HEK293 (cell line): Measurements from ENCODE around the gene ISYNA1.

ENCODE experiments used
- CTCF ChIA-PET: fragments of 350-600 bp; formaldehyde crosslinking; extraction: SDS; loops from one replicate; lab custom pipeline; 2021; ENCODE audit warnings: antibody characterized with exemption; lab: Yijun Ruan, JAX
- POLR2A ChIA-PET: fragments of 300-600 bp; formaldehyde crosslinking; extraction: SDS; loops from one replicate; lab custom pipeline; 2020; ENCODE audit warnings: antibody characterized with exemption, inconsistent platforms; lab: Yijun Ruan, JAX
- H3K27ac ChIP-seq: fragments of 200-500 bp; sonication (Bioruptor generic); 2 replicates; pipeline ENCODE4 v1.5.1; 2014; ENCODE audit warnings: low read depth, low read length, control low read depth, inconsistent platforms; ENCODE audit errors: extremely low read depth
- H3K36me3 ChIP-seq, 2 experiments: fragments of 200-500 bp in 1 of 2; sonication (Bioruptor generic) in 1 of 2; 1 replicate in 1 of 2; 2 replicates in 1 of 2; pipeline ENCODE4 v1.5.1; 2014 to 2017; ENCODE audit warnings: inconsistent platforms in 2 of 2, low read length in 2 of 2; ENCODE audit not compliant: control insufficient read depth in 2 of 2, insufficient read depth in 1 of 2
- H3K4me1 ChIP-seq: fragments of 200-500 bp; sonication (Bioruptor generic); 2 replicates; pipeline ENCODE4 v1.5.1; 2014; ENCODE audit warnings: mild to moderate bottlenecking, low read length, inconsistent platforms; ENCODE audit not compliant: control insufficient read depth, insufficient read depth
- H3K4me3 ChIP-seq: 2 replicates; pipeline ENCODE4 v1.5.1; 2011; ENCODE audit warnings: low read depth, mild to moderate bottlenecking, control low read depth, low read length, moderate library complexity
- H3K9me3 ChIP-seq: fragments of 200-500 bp; sonication (Bioruptor generic); 2 replicates; pipeline ENCODE4 v1.5.1; 2014; ENCODE audit warnings: low read depth, low read length, inconsistent platforms; ENCODE audit not compliant: control insufficient read depth, insufficient read depth
- FEZF1 ChIP-seq: fragments of 450-650 bp; formaldehyde crosslinking; IDR thresholded peaks from 2 replicates; pipeline ENCODE4 v1.5.1; 2016; ENCODE audit warnings: missing biosample characterization, missing genetic modification characterization
- HOXD13 ChIP-seq: sonication (generic); formaldehyde crosslinking; IDR thresholded peaks from 2 replicates; pipeline ENCODE4 v1.8.0; 2022; ENCODE audit warnings: missing genetic modification reagents, borderline replicate concordance
- KLF9 ChIP-seq: fragments of 450-650 bp; formaldehyde crosslinking; IDR thresholded peaks from 2 replicates; pipeline ENCODE4 v1.5.1; 2016; ENCODE audit warnings: missing biosample characterization, missing genetic modification characterization, low read depth
- PRDM10 ChIP-seq: fragments of 450-650 bp; formaldehyde crosslinking; IDR thresholded peaks from 2 replicates; pipeline ENCODE4 v1.5.1; 2016; ENCODE audit warnings: missing biosample characterization, missing genetic modification characterization
- SP7 ChIP-seq: fragments of 450-650 bp; formaldehyde crosslinking; IDR thresholded peaks from 2 replicates; pipeline ENCODE4 v1.5.1; 2016; ENCODE audit warnings: missing biosample characterization, missing genetic modification characterization
- TRIM28 ChIP-seq: IDR thresholded peaks from 2 replicates; pipeline ENCODE4 v1.6.1; 2011; ENCODE audit warnings: low read length, control low read depth, borderline replicate concordance
- WT1 ChIP-seq: fragments of 450-650 bp; formaldehyde crosslinking; IDR thresholded peaks from 2 replicates; pipeline ENCODE4 v1.5.1; 2016; ENCODE audit warnings: missing biosample characterization, missing genetic modification characterization
- YY1 ChIP-seq: fragments of 450-650 bp; formaldehyde crosslinking; IDR thresholded peaks from 2 replicates; pipeline ENCODE4 v1.5.1; 2018; ENCODE audit warnings: missing biosample characterization, missing genetic modification characterization
- ZBTB17 ChIP-seq: fragments of 450-650 bp; formaldehyde crosslinking; IDR thresholded peaks from 2 replicates; pipeline ENCODE4 v1.5.1; 2016; ENCODE audit warnings: missing biosample characterization, missing genetic modification characterization
- ZFHX2 ChIP-seq: fragments of 450-650 bp; formaldehyde crosslinking; conservative IDR thresholded peaks from 2 replicates; pipeline ENCODE4 v1.5.1; 2016; ENCODE audit warnings: missing biosample characterization, missing genetic modification characterization
- ZFP37 ChIP-seq: fragments of 450-650 bp; formaldehyde crosslinking; IDR thresholded peaks from 2 replicates; pipeline ENCODE4 v1.5.1; 2016; ENCODE audit warnings: missing biosample characterization, missing genetic modification characterization
- ZFP41 ChIP-seq: fragments of 450-650 bp; formaldehyde crosslinking; IDR thresholded peaks from 2 replicates; pipeline ENCODE4 v1.5.1; 2016; ENCODE audit warnings: missing biosample characterization, missing genetic modification characterization, borderline replicate concordance
- ZNF10 ChIP-seq: fragments of 450-650 bp; formaldehyde crosslinking; IDR thresholded peaks from 2 replicates; pipeline ENCODE4 v1.5.1; 2017; ENCODE audit warnings: missing biosample characterization, missing genetic modification characterization
- ZNF121 ChIP-seq: fragments of 450-650 bp; formaldehyde crosslinking; IDR thresholded peaks from 2 replicates; pipeline ENCODE4 v1.5.1; 2016; ENCODE audit warnings: missing biosample characterization, missing genetic modification characterization
- ZNF132 ChIP-seq: fragments of 450-650 bp; formaldehyde crosslinking; IDR thresholded peaks from 2 replicates; pipeline ENCODE4 v1.5.1; 2017; ENCODE audit warnings: missing biosample characterization, missing genetic modification characterization, borderline replicate concordance
- ZNF157 ChIP-seq: fragments of 450-650 bp; formaldehyde crosslinking; IDR thresholded peaks from 2 replicates; pipeline ENCODE4 v1.5.1; 2016; ENCODE audit warnings: missing biosample characterization, missing genetic modification characterization
- ZNF23 ChIP-seq: fragments of 450-650 bp; formaldehyde crosslinking; IDR thresholded peaks from 2 replicates; pipeline ENCODE4 v1.5.1; 2016; ENCODE audit warnings: missing biosample characterization, missing genetic modification characterization, borderline replicate concordance
- ZNF248 ChIP-seq: fragments of 450-650 bp; formaldehyde crosslinking; IDR thresholded peaks from 2 replicates; pipeline ENCODE4 v1.5.1; 2017; ENCODE audit warnings: missing biosample characterization, missing genetic modification characterization
- ZNF398 ChIP-seq: fragments of 450-650 bp; formaldehyde crosslinking; IDR thresholded peaks from 2 replicates; pipeline ENCODE4 v1.5.1; 2017; ENCODE audit warnings: missing biosample characterization, missing genetic modification characterization
- ZNF423 ChIP-seq: fragments of 450-650 bp; formaldehyde crosslinking; IDR thresholded peaks from 2 replicates; pipeline ENCODE4 v1.5.1; 2016; ENCODE audit warnings: missing biosample characterization, missing genetic modification characterization
- ZNF433 ChIP-seq: fragments of 450-650 bp; formaldehyde crosslinking; IDR thresholded peaks from 2 replicates; pipeline ENCODE4 v1.5.1; 2016; ENCODE audit warnings: missing biosample characterization, missing genetic modification characterization, low read depth
- ZNF513 ChIP-seq: fragments of 450-650 bp; IDR thresholded peaks from 2 replicates; pipeline ENCODE4 v1.5.1; 2018; ENCODE audit warnings: missing biosample characterization, missing genetic modification characterization
- ZNF548 ChIP-seq: fragments of 450-650 bp; formaldehyde crosslinking; IDR thresholded peaks from 2 replicates; pipeline ENCODE4 v1.5.1; 2016; ENCODE audit warnings: missing biosample characterization, missing genetic modification characterization
- ZNF549 ChIP-seq: fragments of 450-650 bp; IDR thresholded peaks from 2 replicates; pipeline ENCODE4 v1.5.1; 2018; ENCODE audit warnings: missing biosample characterization, missing genetic modification characterization, mild to moderate bottlenecking, inconsistent platforms, moderate library complexity
- ZNF658 ChIP-seq: fragments of 450-650 bp; formaldehyde crosslinking; IDR thresholded peaks from 2 replicates; pipeline ENCODE4; 2016; ENCODE audit warnings: missing biosample characterization, missing genetic modification characterization
- ZNF660 ChIP-seq: fragments of 450-650 bp; IDR thresholded peaks from 2 replicates; pipeline ENCODE4 v1.5.1; 2018; ENCODE audit warnings: missing biosample characterization, mild to moderate bottlenecking, missing genetic modification characterization
- ZNF704 ChIP-seq: fragments of 450-650 bp; formaldehyde crosslinking; IDR thresholded peaks from 2 replicates; pipeline ENCODE4 v1.5.1; 2016; ENCODE audit warnings: missing biosample characterization, missing genetic modification characterization
- ZNF776 ChIP-seq: fragments of 450-650 bp; formaldehyde crosslinking; IDR thresholded peaks from 2 replicates; pipeline ENCODE4 v1.5.0; 2017; ENCODE audit warnings: missing biosample characterization, missing genetic modification characterization, borderline replicate concordance
- ZNF785 ChIP-seq: fragments of 450-650 bp; formaldehyde crosslinking; IDR thresholded peaks from 2 replicates; pipeline ENCODE4 v1.5.1; 2016; ENCODE audit warnings: missing biosample characterization, missing genetic modification characterization
- ZNF843 ChIP-seq: fragments of 450-650 bp; formaldehyde crosslinking; IDR thresholded peaks from 2 replicates; pipeline ENCODE4 v1.5.1; 2016; ENCODE audit warnings: missing biosample characterization, missing genetic modification characterization
- ZSCAN16 ChIP-seq: fragments of 450-650 bp; formaldehyde crosslinking; IDR thresholded peaks from 2 replicates; pipeline ENCODE4 v1.5.1; 2016; ENCODE audit warnings: missing biosample characterization, missing genetic modification characterization
- ZSCAN30 ChIP-seq: fragments of 450-650 bp; IDR thresholded peaks from 2 replicates; pipeline ENCODE4 v1.5.1; 2018; ENCODE audit warnings: missing biosample characterization, mild to moderate bottlenecking, missing genetic modification characterization, moderate library complexity

Gene ISYNA1

GRCh38 chr19:18436671-18437490 lies 1.1 kb downstream of the ISYNA1 start:
- Histone ChIP-seq H3K4me3 (peak overlapping the region; percentile 56), H3K4me1 (peaks cover 19% of the 10 kb centered on the region), H3K27ac (peak overlapping the region; percentile 42; the same call in 1 of the 2 replicates), H3K9me3 (no peaks in the 10 kb centered on the region), H3K36me3 (peaks cover 5 to 24% of the 10 kb centered on the region in 2 experiments; a peak in 2 of 3 replicates)
- ChIA-PET POLR2A (interaction anchor here (0.6 to 1.0 kb wide), 8 partner anchors 8 to 155 kb away, joined by 3 to 6 read pairs (median 3); partner anchors contain the start of genes JUND, SSBP4 and UBA52), CTCF (no interaction called here)
- TF ChIP-seq ZNF10, result no peak
- TF ChIP-seq ZNF121, result no peak
- TF ChIP-seq ZFP37, result no peak
- TF ChIP-seq ZNF248 (tag by site-specific recombination), result no peak
- TF ChIP-seq PRDM10, result peak; percentile 57
- no peak for TF ChIP-seq TRIM28
- no peak for TF ChIP-seq ZNF549 (tag by site-specific recombination)
- TF ChIP-seq ZNF23 (tag by site-specific recombination), result no peak
- no peak for TF ChIP-seq FEZF1 (tag by site-specific recombination)
- TF ChIP-seq ZNF433, result no peak
- TF ChIP-seq ZNF660 (tag by site-specific recombination), result no peak
- peak; percentile 55; the same call in 1 of the 2 replicates for TF ChIP-seq YY1
- TF ChIP-seq ZNF704, result no peak
- TF ChIP-seq ZNF423 (tag by site-specific recombination), result no peak
- 0 out of 2 replicates have a peak, but pooled peaks have one; percentile 40 for TF ChIP-seq ZNF843
- no peak for TF ChIP-seq ZNF132
- TF ChIP-seq WT1 (tag by site-specific recombination), result peak; percentile 35; the same call in 1 of the 2 replicates
- TF ChIP-seq ZFHX2 (tag by site-specific recombination), result no peak; the same call in 1 of the 2 replicates
- no peak for TF ChIP-seq ZNF658
- no peak for TF ChIP-seq ZNF785 (tag by site-specific recombination)
- TF ChIP-seq ZSCAN30 (tag by site-specific recombination), result no peak
- no peak for TF ChIP-seq ZSCAN16 (tag by site-specific recombination)
- TF ChIP-seq HOXD13 (CRISPR knock-in tag), result no peak
- TF ChIP-seq ZNF513 (tag by site-specific recombination), result no peak
- no peak for TF ChIP-seq ZBTB17
- no peak for TF ChIP-seq ZNF548 (tag by site-specific recombination)
- TF ChIP-seq ZNF776 (tag by site-specific recombination), result no peak
- no peak for TF ChIP-seq ZFP41 (tag by site-specific recombination)
- peak; percentile 80 for TF ChIP-seq KLF9 (tag by site-specific recombination)
- TF ChIP-seq ZNF157 (tag by site-specific recombination), result no peak
- TF ChIP-seq SP7 (tag by site-specific recombination), result peak; percentile 31; the same call in 1 of the 2 replicates
- TF ChIP-seq ZNF398, result no peak
